Smooth muscle cell (in vitro differentiated cells): ENCODE results near the gene C11orf24. TPM values are rescaled to one million over a fixed set of nuclear protein-coding genes. Genes with fewer than 3 reads are reported as not detected.

Experiments used
- DNase-seq: peaks from one replicate; lab custom pipeline; 2025; ENCODE audit not compliant: unreplicated experiment; lab: John Stamatoyannopoulos, UW
- H2AFZ ChIP-seq: fragments of 200-600 bp; sonication (generic); 2 replicates; pipeline ENCODE4 v1.6.0; 2016; ENCODE audit warnings: antibody characterized with exemption, low read depth, mild to moderate bottlenecking
- H3F3A ChIP-seq: fragments of 200-600 bp; sonication (generic); 2 replicates; pipeline ENCODE4 v1.6.0; 2017; ENCODE audit warnings: antibody characterized with exemption, low read depth
- H3K27ac ChIP-seq: fragments of 200-600 bp; sonication (generic); 2 replicates; pipeline ENCODE4 v1.5.1; 2016; ENCODE audit warnings: low read depth, mild to moderate bottlenecking
- H3K27me3 ChIP-seq: fragments of 200-600 bp; sonication (generic); 2 replicates; pipeline ENCODE4 v1.6.1; 2016; ENCODE audit warnings: low read depth, mild to moderate bottlenecking
- H3K36me3 ChIP-seq: fragments of 200-600 bp; sonication (generic); 2 replicates; pipeline ENCODE4 v1.5.1; 2016; ENCODE audit warnings: low read depth
- H3K4me1 ChIP-seq: fragments of 200-600 bp; sonication (generic); 2 replicates; pipeline ENCODE4 v1.5.1; 2016; ENCODE audit warnings: low read depth
- H3K4me2 ChIP-seq: fragments of 200-600 bp; sonication (generic); 2 replicates; pipeline ENCODE4 v1.6.0; 2016; ENCODE audit warnings: mild to moderate bottlenecking
- H3K4me3 ChIP-seq: fragments of 200-600 bp; sonication (generic); 2 replicates; pipeline ENCODE4 v1.5.1; 2016; ENCODE audit warnings: mild to moderate bottlenecking
- H3K79me2 ChIP-seq: fragments of 200-600 bp; sonication (generic); 2 replicates; pipeline ENCODE4 v1.6.0; 2016; ENCODE audit warnings: low read depth, mild to moderate bottlenecking
- H3K9ac ChIP-seq: fragments of 200-600 bp; sonication (generic); 2 replicates; pipeline ENCODE4 v1.6.0; 2016; ENCODE audit warnings: low read depth
- H3K9me3 ChIP-seq: fragments of 200-600 bp; sonication (generic); replicated peaks from 2 replicates; pipeline ENCODE4 v1.5.1; 2016; ENCODE audit warnings: low read depth
- H4K20me1 ChIP-seq: fragments of 200-600 bp; sonication (generic); 2 replicates; pipeline ENCODE4 v1.6.0; 2016; ENCODE audit warnings: low read depth
- WGBS: methylation state at CpG from one replicate; pipeline ENCODE4 v1.1.7; 2016; ENCODE audit warnings: low lambda C conversion rate; 5-methylcytosine and 5-hydroxymethylcytosine counted together
- polyA plus RNA-seq: library from polyadenylated mRNA; unstranded; fragments of >200 nt; fragmentation: Nextera tagmentation; extraction: Ambion mirVana; gene quantifications from 2 replicates; pipeline ENCODE4 v1.2.1, GENCODE V29; 2016
- total RNA-seq: library from RNA; depleted of rRNA; stranded (reverse); fragments of >200 nt; gene quantifications from 2 replicates; pipeline ENCODE4 v1.2.3, GENCODE V29; 2014
- TF ChIP-seq, protein P1 (sequence below): fragments of 200-600 bp; sonication (generic); IDR thresholded peaks from 2 replicates; pipeline ENCODE4 v1.5.1; 2017; ENCODE audit warnings: borderline replicate concordance, mild to moderate bottlenecking, antibody characterized with exemption; ENCODE audit not compliant: insufficient read depth, poor library complexity, severe bottlenecking

Gene C11orf24
- total and polyA plus RNA-seq, 2 experiments from 2014 or later = 58.1 to 97.5 TPM

DNA sequence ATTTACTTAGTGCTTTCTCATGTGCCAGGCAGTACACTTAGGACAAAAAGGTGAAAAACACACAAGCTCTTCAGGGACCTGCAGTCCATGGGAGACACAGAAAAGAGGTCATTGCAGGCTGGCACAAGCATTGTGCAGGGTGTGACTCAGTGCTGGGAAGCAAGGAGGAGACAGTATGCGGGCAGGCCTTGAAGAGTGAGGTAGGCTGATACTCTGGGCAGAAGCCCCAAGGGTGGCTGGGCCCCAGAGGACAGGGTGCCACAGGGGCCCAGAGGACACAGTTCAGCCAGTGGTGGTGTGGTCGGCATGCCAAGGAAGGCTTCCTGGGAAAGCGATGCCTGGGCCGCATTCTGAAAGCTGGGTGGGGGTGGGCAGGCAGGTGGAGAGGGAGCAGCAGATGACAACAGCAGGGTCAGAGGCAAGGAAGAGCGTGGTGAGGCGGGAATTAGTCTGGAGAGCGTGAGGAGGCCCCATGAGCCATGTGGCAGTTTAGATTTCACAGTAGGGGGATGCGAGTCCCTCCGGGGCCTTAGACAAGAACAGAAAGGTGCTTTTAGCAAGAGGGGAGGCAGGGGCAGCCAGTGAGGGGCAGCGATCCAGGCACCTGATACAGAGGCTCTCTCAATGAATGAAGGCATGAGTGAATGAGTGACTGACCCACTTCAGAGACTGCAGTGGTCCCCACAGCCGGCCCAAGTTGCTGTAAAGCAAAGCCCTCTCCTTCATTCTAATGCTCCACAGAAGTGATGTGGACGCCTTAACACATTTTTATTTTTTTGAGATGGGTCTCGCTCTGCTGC is 6.8 kb downstream of the C11orf24 start:
- H3K4me2 ChIP-seq = no peak overlapping the region
- no peak overlapping the region for H2AFZ ChIP-seq
- TF ChIP-seq, protein P1, sequence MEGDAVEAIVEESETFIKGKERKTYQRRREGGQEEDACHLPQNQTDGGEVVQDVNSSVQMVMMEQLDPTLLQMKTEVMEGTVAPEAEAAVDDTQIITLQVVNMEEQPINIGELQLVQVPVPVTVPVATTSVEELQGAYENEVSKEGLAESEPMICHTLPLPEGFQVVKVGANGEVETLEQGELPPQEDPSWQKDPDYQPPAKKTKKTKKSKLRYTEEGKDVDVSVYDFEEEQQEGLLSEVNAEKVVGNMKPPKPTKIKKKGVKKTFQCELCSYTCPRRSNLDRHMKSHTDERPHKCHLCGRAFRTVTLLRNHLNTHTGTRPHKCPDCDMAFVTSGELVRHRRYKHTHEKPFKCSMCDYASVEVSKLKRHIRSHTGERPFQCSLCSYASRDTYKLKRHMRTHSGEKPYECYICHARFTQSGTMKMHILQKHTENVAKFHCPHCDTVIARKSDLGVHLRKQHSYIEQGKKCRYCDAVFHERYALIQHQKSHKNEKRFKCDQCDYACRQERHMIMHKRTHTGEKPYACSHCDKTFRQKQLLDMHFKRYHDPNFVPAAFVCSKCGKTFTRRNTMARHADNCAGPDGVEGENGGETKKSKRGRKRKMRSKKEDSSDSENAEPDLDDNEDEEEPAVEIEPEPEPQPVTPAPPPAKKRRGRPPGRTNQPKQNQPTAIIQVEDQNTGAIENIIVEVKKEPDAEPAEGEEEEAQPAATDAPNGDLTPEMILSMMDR = no peak
- no peak overlapping the region for H3K4me3 ChIP-seq
- no peaks in the 10 kb centered on the region for H3K9me3 ChIP-seq
- no peak overlapping the region for H3K9ac ChIP-seq
- peaks cover 56% of the 10 kb centered on the region for H4K20me1 ChIP-seq
- peaks cover 32% of the 10 kb centered on the region for H3K79me2 ChIP-seq
- peaks cover 3% of the 10 kb centered on the region for H3K4me1 ChIP-seq
- H3K27me3 ChIP-seq = no peaks in the 10 kb centered on the region
- no peaks in the 10 kb centered on the region for H3F3A ChIP-seq
- H3K36me3 ChIP-seq = no peaks in the 10 kb centered on the region
- no peak for DNase-seq
- no peak overlapping the region for H3K27ac ChIP-seq
- 90% methylated on average over 13 of the region's 13 CpGs for WGBS

- Histone ChIP-seq H3K27me3 (no peaks in the 10 kb centered on the region), H3K27ac (no peak overlapping the region), H3K36me3 (no peaks in the 10 kb centered on the region), H2AFZ (no peak overlapping the region), H3K4me2 (no peak overlapping the region), H3K9me3 (no peaks in the 10 kb centered on the region), H3F3A (peaks cover 2% of the 10 kb centered on the region), H3K79me2 (peaks cover 25% of the 10 kb centered on the region), H3K4me3 (no peak overlapping the region), H3K4me1 (no peaks in the 10 kb centered on the region), H3K9ac (no peak overlapping the region), H4K20me1 (peaks cover 49% of the 10 kb centered on the region)
- TF ChIP-seq, protein P1 = no peak
- 100% methylated on average over 1 of the region's 1 CpG for WGBS
- no peak for DNase-seq
These were observed 7.5 kb downstream of the C11orf24 start for GRCh38 chr11:68264244-68264643.

GRCh38 chr11:68263444-68264035 is 8.2 kb downstream of the C11orf24 start:
- Histone ChIP-seq H3K27me3 (no peaks in the 10 kb centered on the region), H3K9me3 (no peaks in the 10 kb centered on the region), H3K4me2 (no peak overlapping the region), H3F3A (peaks cover 2% of the 10 kb centered on the region), H3K27ac (no peak overlapping the region), H3K4me3 (no peak overlapping the region), H3K4me1 (no peaks in the 10 kb centered on the region), H3K36me3 (no peaks in the 10 kb centered on the region), H2AFZ (no peak overlapping the region), H4K20me1 (peaks cover 42% of the 10 kb centered on the region), H3K79me2 (peaks cover 18% of the 10 kb centered on the region), H3K9ac (no peak overlapping the region)
- WGBS = 93% methylated on average over 13 of the region's 13 CpGs
- DNase-seq = no peak
- TF ChIP-seq, protein P1 = no peak
